HG03521 (cell line): ENCODE data around the gene SIL1.
"Not testable (repeated sequence)": the region's sequence is repeated elsewhere in the genome, so short reads cannot be mapped to it uniquely, and the experiment has no call there.

Experiments
- ATAC-seq: cut with Tn5 transposase; IDR thresholded peaks from one replicate; pipeline ENCODE4 v1.9.1; 2021; ENCODE audit warnings: mild to moderate bottlenecking, moderate library complexity; ENCODE audit not compliant: unreplicated experiment

The SIL1 gene

GRCh38 chr5:139177809-139178588, 20.2 kb downstream of the SIL1 start:
- ATAC-seq = no peak

GRCh38 chr5:139177281-139177680, 20.9 kb downstream of the SIL1 start:
- ATAC-seq = not testable (repeated sequence)

GRCh38 chr5:139174382-139174781, 23.8 kb downstream of the SIL1 start:
- ATAC-seq = not testable (repeated sequence)

GRCh38 chr5:139171779-139172404, 26.3 kb downstream of the SIL1 start:
- no peak for ATAC-seq

GRCh38 chr5:139167952-139168720, 30.0 kb downstream of the SIL1 start:
- ATAC-seq = no peak

GRCh38 chr5:139167533-139167932, 30.6 kb downstream of the SIL1 start:
- ATAC-seq = no peak

GRCh38 chr5:139167063-139167462, 31.1 kb downstream of the SIL1 start:
- no peak for ATAC-seq

- not testable (repeated sequence) for ATAC-seq
These were observed 33.3 kb downstream of the SIL1 start for GRCh38 chr5:139164897-139165296.

- ATAC-seq = no peak
These were observed 34.1 kb downstream of the SIL1 start for GRCh38 chr5:139164020-139164419.

- ATAC-seq = no peak
These were observed 35.7 kb downstream of the SIL1 start for GRCh38 chr5:139162448-139162847.

- no peak for ATAC-seq
These were observed 39.4 kb downstream of the SIL1 start for GRCh38 chr5:139158791-139159190.

- no peak for ATAC-seq
These were observed 40.6 kb downstream of the SIL1 start for GRCh38 chr5:139157556-139157955.

GRCh38 chr5:139156814-139157213, 41.4 kb downstream of the SIL1 start:
- no peak for ATAC-seq

- ATAC-seq = no peak
These were observed 42.8 kb downstream of the SIL1 start for GRCh38 chr5:139155333-139155732.

- no peak for ATAC-seq
These were observed 46.3 kb downstream of the SIL1 start for GRCh38 chr5:139151902-139152301.

GRCh38 chr5:139150367-139150999, 47.7 kb downstream of the SIL1 start:
- ATAC-seq = no peak

- no peak for ATAC-seq
These were observed 48.5 kb downstream of the SIL1 start for GRCh38 chr5:139149477-139150199.

GRCh38 chr5:139148986-139149385, 49.2 kb downstream of the SIL1 start:
- ATAC-seq = no peak

GRCh38 chr5:139148306-139148705, 49.9 kb downstream of the SIL1 start:
- no peak for ATAC-seq

- ATAC-seq = no peak
These were observed 50.6 kb downstream of the SIL1 start for GRCh38 chr5:139147483-139148087.
